ENCODE results near the gene NDUFAF4. TPM values are rescaled to one million over a fixed set of nuclear protein-coding genes. Genes with fewer than 3 reads are reported as not detected.
A peak's percentile ranks its signal among the peaks of the same experiment; 100 is the strongest.

Gene NDUFAF4
- total RNA-seq, result 100 to 1,000 TPM in 1 of 2 donors, 10 to 100 TPM in 1; 57.9 to 103 TPM

- Histone ChIP-seq H3K9me3 (no peaks in the 10 kb centered on the region), H3K27me3 (no peaks in the 10 kb centered on the region), H3K4me1 (peaks cover 0 to 28% of the 10 kb centered on the region in 2 donors), H3K4me3 (peak within 1 kb of the TSS; percentile 74 to 92), H3K36me3 (peaks cover 31% of the 10 kb centered on the region), H3K27ac (peak within 1 kb of the TSS; percentile 86 to 95)
- DNase-seq (ENCODE audit: low spot score), result peak; percentile 96
- TF ChIP-seq CTCF (IDR thresholded peaks at IDR 0.05), result peak; percentile 93 to 98
Measured at GRCh38 chr6:96897396-96898240, at the start of gene NDUFAF4. NDUFAF4 (minus strand) TSS chr6:96897891; CDS start chr6:96897801, 90 bp downstream.

DNA sequence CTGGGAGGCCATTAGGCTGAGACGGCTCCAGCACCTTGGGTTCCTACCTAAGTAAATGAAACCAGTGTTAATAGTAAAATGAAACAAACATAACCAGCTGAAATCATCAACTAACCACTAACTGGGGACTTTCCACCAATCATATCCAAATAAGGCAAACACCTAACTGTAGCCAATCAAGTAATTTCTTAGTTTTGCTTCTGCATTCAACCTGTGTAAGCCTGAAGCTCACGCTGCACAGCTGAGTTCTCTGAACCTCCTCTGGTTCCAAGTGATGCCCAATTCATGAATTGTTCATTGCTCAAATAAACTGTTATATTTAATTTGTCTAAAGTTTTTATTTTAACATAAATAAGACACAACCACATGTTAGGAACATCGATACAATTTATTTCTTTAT lies 49.4 kb upstream of the NDUFAF4 start:
- Histone ChIP-seq H3K9me3 (no peaks in the 10 kb centered on the region), H3K27ac (no peak overlapping the region), H3K36me3 (no peaks in the 10 kb centered on the region), H3K27me3 (no peaks in the 10 kb centered on the region), H3K4me1 (no peaks in the 10 kb centered on the region), H3K4me3 (no peak overlapping the region)
- no peak for TF ChIP-seq CTCF (IDR thresholded peaks at IDR 0.05)
- DNase-seq (ENCODE audit: low spot score), result no peak

DNA sequence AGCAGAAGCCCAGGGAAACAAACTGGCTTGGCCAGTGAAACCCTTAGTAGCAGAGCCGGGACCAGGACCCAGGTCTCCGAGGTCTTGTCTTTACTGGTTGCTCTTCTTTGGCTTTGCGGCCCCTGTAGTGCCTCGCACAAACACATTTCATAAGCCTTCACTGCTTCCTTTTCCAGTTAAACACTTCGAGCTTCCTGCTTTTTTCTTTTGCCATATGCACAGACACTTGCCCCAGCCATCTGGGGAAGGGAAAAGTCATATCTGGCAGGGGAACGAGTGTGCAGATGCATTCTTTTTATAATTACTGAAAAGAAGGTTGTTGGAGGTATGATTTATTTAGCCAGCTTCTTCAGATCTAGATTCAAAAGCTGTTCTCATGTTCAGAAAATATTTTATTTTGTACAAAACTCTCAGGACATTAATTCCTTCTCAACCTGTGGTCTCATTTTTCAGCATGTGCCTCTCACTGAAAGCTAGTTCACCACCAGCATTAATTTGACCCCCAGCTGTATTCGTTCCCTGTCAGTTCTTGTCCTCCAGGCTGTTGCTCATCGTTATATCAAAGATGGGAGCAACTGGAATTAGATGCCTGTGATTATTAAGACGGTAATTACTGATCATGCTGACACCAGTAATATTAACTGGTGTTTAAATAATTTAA lies 46.0 kb upstream of the NDUFAF4 start:
- Histone ChIP-seq H3K36me3 (no peaks in the 10 kb centered on the region), H3K27me3 (no peaks in the 10 kb centered on the region), H3K4me3 (no peak overlapping the region), H3K4me1 (peaks cover 0 to 13% of the 10 kb centered on the region in 2 donors), H3K27ac (no peak overlapping the region), H3K9me3 (no peaks in the 10 kb centered on the region)
- no peak for DNase-seq (ENCODE audit: low spot score)
- TF ChIP-seq CTCF (IDR thresholded peaks at IDR 0.05), result no peak

GRCh38 chr6:96942676-96943075 lies 45.0 kb upstream of the NDUFAF4 start:
- no peak for TF ChIP-seq CTCF (IDR thresholded peaks at IDR 0.05)
- no peak for DNase-seq (ENCODE audit: low spot score)
- no peak overlapping the region for H3K4me3 ChIP-seq
- no peaks in the 10 kb centered on the region for H3K9me3 ChIP-seq
- H3K27ac ChIP-seq, result no peak overlapping the region
- peaks cover 0 to 19% of the 10 kb centered on the region in 2 donors for H3K4me1 ChIP-seq
- H3K27me3 ChIP-seq, result no peaks in the 10 kb centered on the region
- no peaks in the 10 kb centered on the region for H3K36me3 ChIP-seq

DNA sequence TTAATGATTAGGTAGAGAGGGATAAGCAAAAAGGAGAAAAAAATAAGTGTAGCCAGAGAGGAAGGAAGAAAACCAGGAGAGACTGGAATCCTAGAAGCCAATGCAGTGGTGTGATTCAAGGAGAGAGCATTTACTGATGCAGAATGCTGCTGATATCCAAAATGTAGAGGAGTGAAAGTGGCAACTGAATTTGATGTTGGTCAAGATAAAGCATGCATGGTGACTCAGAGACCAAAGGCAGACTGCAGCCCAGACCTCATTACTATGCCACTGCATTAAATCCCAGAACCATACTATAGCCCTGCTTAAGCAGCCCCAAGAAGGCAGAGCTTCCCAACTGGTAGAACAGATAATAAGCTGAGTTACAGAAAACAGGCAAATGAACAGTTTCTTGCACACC lies 42.6 kb upstream of the NDUFAF4 start:
- Histone ChIP-seq H3K27me3 (no peaks in the 10 kb centered on the region), H3K4me3 (no peak overlapping the region), H3K27ac (no peak overlapping the region), H3K36me3 (no peaks in the 10 kb centered on the region), H3K9me3 (no peaks in the 10 kb centered on the region), H3K4me1 (peaks cover 0 to 19% of the 10 kb centered on the region in 2 donors)
- no peak for TF ChIP-seq CTCF (IDR thresholded peaks at IDR 0.05)
- DNase-seq (ENCODE audit: low spot score), result no peak
